ENCODE data around the gene DIAPH2.

DIAPH2 gene

GRCh38 chrX:96978906-96979305 lies 294.3 kb downstream of the DIAPH2 start:
- DNase-seq (ENCODE audit: low spot score) = no peak

GRCh38 chrX:96979766-96980165 lies 295.1 kb downstream of the DIAPH2 start:
- DNase-seq (ENCODE audit: low spot score) = no peak

GRCh38 chrX:96982161-96982560 lies 297.5 kb downstream of the DIAPH2 start:
- DNase-seq (ENCODE audit: low spot score) = no peak

GRCh38 chrX:96984538-96984937 lies 299.9 kb downstream of the DIAPH2 start:
- DNase-seq (ENCODE audit: low spot score) = no peak

- no peak for DNase-seq (ENCODE audit: low spot score)
Observed at GRCh38 chrX:96985046-96985445, 300.4 kb downstream of the DIAPH2 start.

- DNase-seq (ENCODE audit: low spot score) = no peak
Observed at GRCh38 chrX:96987228-96987627, 302.6 kb downstream of the DIAPH2 start.

GRCh38 chrX:96989830-96990571 lies 305.4 kb downstream of the DIAPH2 start:
- DNase-seq (ENCODE audit: low spot score) = no peak

GRCh38 chrX:96994093-96994492 lies 309.5 kb downstream of the DIAPH2 start:
- no peak for DNase-seq (ENCODE audit: low spot score)

- no peak for DNase-seq (ENCODE audit: low spot score)
Observed at GRCh38 chrX:96997196-96997595, 312.6 kb downstream of the DIAPH2 start.

- DNase-seq (ENCODE audit: low spot score) = no peak
Observed at GRCh38 chrX:97000682-97001368, 316.2 kb downstream of the DIAPH2 start.

GRCh38 chrX:97006167-97006566 lies 321.5 kb downstream of the DIAPH2 start:
- DNase-seq (ENCODE audit: low spot score) = no peak

- DNase-seq (ENCODE audit: low spot score) = no peak
Observed at GRCh38 chrX:97009391-97009790, 324.7 kb downstream of the DIAPH2 start.

- DNase-seq (ENCODE audit: low spot score) = no peak
Observed at GRCh38 chrX:97011540-97011939, 326.9 kb downstream of the DIAPH2 start.

GRCh38 chrX:97016106-97016505 lies 331.5 kb downstream of the DIAPH2 start:
- no peak for DNase-seq (ENCODE audit: low spot score)

- no peak for DNase-seq (ENCODE audit: low spot score)
Observed at GRCh38 chrX:97021680-97022079, 337.0 kb downstream of the DIAPH2 start.

- no peak for DNase-seq (ENCODE audit: low spot score)
Observed at GRCh38 chrX:97026406-97026805, 341.8 kb downstream of the DIAPH2 start.

- no peak for DNase-seq (ENCODE audit: low spot score)
Observed at GRCh38 chrX:97027384-97027922, 342.8 kb downstream of the DIAPH2 start.

- DNase-seq (ENCODE audit: low spot score) = peak; percentile 15
Observed at GRCh38 chrX:97030463-97030862, 345.8 kb downstream of the DIAPH2 start.

- no peak for DNase-seq (ENCODE audit: low spot score)
Observed at GRCh38 chrX:97030947-97031346, 346.3 kb downstream of the DIAPH2 start.

- DNase-seq (ENCODE audit: low spot score) = peak; percentile 75
Observed at GRCh38 chrX:97039363-97040029, 354.9 kb downstream of the DIAPH2 start.

GRCh38 chrX:97045470-97045869 lies 360.8 kb downstream of the DIAPH2 start:
- DNase-seq (ENCODE audit: low spot score) = no peak

- DNase-seq (ENCODE audit: low spot score) = no peak
Observed at GRCh38 chrX:97046867-97047266, 362.2 kb downstream of the DIAPH2 start.

GRCh38 chrX:97050392-97050791 lies 365.8 kb downstream of the DIAPH2 start:
- no peak for DNase-seq (ENCODE audit: low spot score)
